Astrocyte of the spinal cord (primary cell): ENCODE data around the gene DBF4B.

ENCODE experiments used
- DNase-seq: peaks from one replicate; pipeline ENCODE4 v3.0.0; 2011; ENCODE audit warnings: low read depth, low spot score
- H3K4me3 ChIP-seq: 2 replicates; pipeline ENCODE4 v1.5.1; 2011; ENCODE audit warnings: low read depth, mild to moderate bottlenecking, low read length, moderate library complexity
- CTCF ChIP-seq: IDR thresholded peaks from 2 replicates; pipeline ENCODE4 v1.5.1; 2012; ENCODE audit warnings: low read depth, mild to moderate bottlenecking, low read length, inconsistent platforms
- in situ Hi-C: cut with HindIII; loops from 2 replicates; pipeline ENCODE4 v1.10.0; 2017; ENCODE audit warnings: low sequenced_read_pairs

The DBF4B gene

GRCh38 chr17:44767493-44767892 lies 59.0 kb downstream of the DBF4B start:
- no peak for DNase-seq
- H3K4me3 ChIP-seq, result no peak overlapping the region
- TF ChIP-seq CTCF, result no peak
- in situ Hi-C loops, result no loop called here

GRCh38 chr17:44768505-44769142 lies 60.2 kb downstream of the DBF4B start:
- DNase-seq, result no peak
- H3K4me3 ChIP-seq, result no peak overlapping the region
- in situ Hi-C loops, result no loop called here
- no peak for TF ChIP-seq CTCF

GRCh38 chr17:44769230-44769629 lies 60.8 kb downstream of the DBF4B start:
- no peak for TF ChIP-seq CTCF
- in situ Hi-C loops, result no loop called here
- no peak overlapping the region for H3K4me3 ChIP-seq
- DNase-seq, result no peak

- H3K4me3 ChIP-seq, result no peak overlapping the region
- in situ Hi-C loops, result no loop called here
- DNase-seq, result no peak
- no peak for TF ChIP-seq CTCF
Observed at GRCh38 chr17:44769647-44770084, 61.2 kb downstream of the DBF4B start.

GRCh38 chr17:44770166-44770925 lies 61.9 kb downstream of the DBF4B start:
- TF ChIP-seq CTCF, result no peak
- no peak for DNase-seq
- H3K4me3 ChIP-seq, result no peak overlapping the region
- in situ Hi-C loops, result no loop called here

GRCh38 chr17:44772308-44773045 lies 64.0 kb downstream of the DBF4B start:
- H3K4me3 ChIP-seq, result no peak overlapping the region
- DNase-seq, result no peak
- no peak for TF ChIP-seq CTCF
- in situ Hi-C loops, result no loop called here
